A673 (cell line): ENCODE results near the gene TMC1.

Experiments used
- CTCF ChIP-seq: fragments of 300-800, 200-600 bp; sonication (generic); conservative IDR thresholded peaks from 2 replicates; pipeline ENCODE4 v1.5.1; 2017; ENCODE audit warnings: low read depth, mild to moderate bottlenecking, antibody characterized with exemption, low read length, moderate library complexity, mixed read lengths
- EZH2 ChIP-seq: fragments of 200-600 bp; sonication (generic); IDR thresholded peaks from 2 replicates; pipeline ENCODE4 v1.6.1; 2017; ENCODE audit warnings: borderline replicate concordance, low read depth, mild to moderate bottlenecking, mixed read lengths, antibody characterized with exemption, low read length; ENCODE audit not compliant: poor library complexity, severe bottlenecking

- TF ChIP-seq CTCF (no peak), EZH2 (no peak)
Measured at GRCh38 chr9:72478966-72479365, 42.4 kb upstream of the TMC1 start.
